HG03175 (cell line): ENCODE measurements around the gene GCSAM.

Source experiments
- ATAC-seq: cut with Tn5 transposase; IDR thresholded peaks from one replicate; pipeline ENCODE4 v1.9.1; 2021; ENCODE audit warnings: mild to moderate bottlenecking, moderate library complexity; ENCODE audit not compliant: unreplicated experiment

The GCSAM gene

GRCh38 chr3:112109322-112109721 is 23.7 kb downstream of the GCSAM start:
- no peak for ATAC-seq

GRCh38 chr3:112104774-112105173 is 28.3 kb downstream of the GCSAM start:
- ATAC-seq = no peak

GRCh38 chr3:112101916-112102315 is 31.1 kb downstream of the GCSAM start:
- ATAC-seq = no peak

- ATAC-seq = no peak
Observed at GRCh38 chr3:112097378-112097777, 35.7 kb downstream of the GCSAM start.

GRCh38 chr3:112096176-112096575 is 36.9 kb downstream of the GCSAM start:
- ATAC-seq = no peak

- ATAC-seq = no peak
Observed at GRCh38 chr3:112095731-112096130, 37.3 kb downstream of the GCSAM start.

- ATAC-seq = no peak
Observed at GRCh38 chr3:112093180-112093522, 39.9 kb downstream of the GCSAM start.

GRCh38 chr3:112092496-112093179 is 40.4 kb downstream of the GCSAM start:
- no peak for ATAC-seq

- no peak for ATAC-seq
Observed at GRCh38 chr3:112090887-112091586, 42.0 kb downstream of the GCSAM start.

GRCh38 chr3:112089956-112090886 is 42.8 kb downstream of the GCSAM start:
- ATAC-seq = no peak

GRCh38 chr3:112088944-112089343 is 44.1 kb downstream of the GCSAM start:
- ATAC-seq = no peak

- no peak for ATAC-seq
Observed at GRCh38 chr3:112087746-112088145, 45.3 kb downstream of the GCSAM start.

GRCh38 chr3:112086875-112087524 is 46.0 kb downstream of the GCSAM start:
- ATAC-seq = no peak

GRCh38 chr3:112086076-112086854 is 46.8 kb downstream of the GCSAM start, which contains the start of gene C3orf52:
C3orf52 (plus strand) TSS chr3:112086389; CDS start chr3:112086408, 19 bp downstream.
- peak; percentile 90 for ATAC-seq

- ATAC-seq = no peak
Observed at GRCh38 chr3:112085735-112086075, 47.3 kb downstream of the GCSAM start.

- no peak for ATAC-seq
Observed at GRCh38 chr3:112084980-112085705, 47.9 kb downstream of the GCSAM start.

GRCh38 chr3:112083239-112083638 is 49.8 kb downstream of the GCSAM start:
- ATAC-seq = no peak

GRCh38 chr3:112078125-112079083 is 54.6 kb downstream of the GCSAM start:
- no peak for ATAC-seq
